ENCODE results near the gene INO80C. TPM values are rescaled to one million over a fixed set of nuclear protein-coding genes. Genes with fewer than 3 reads are reported as not detected.

INO80C gene
- total RNA-seq, 4 donors from 2014 or later = 3.9 to 11.6 (median 8.8) TPM

DNA sequence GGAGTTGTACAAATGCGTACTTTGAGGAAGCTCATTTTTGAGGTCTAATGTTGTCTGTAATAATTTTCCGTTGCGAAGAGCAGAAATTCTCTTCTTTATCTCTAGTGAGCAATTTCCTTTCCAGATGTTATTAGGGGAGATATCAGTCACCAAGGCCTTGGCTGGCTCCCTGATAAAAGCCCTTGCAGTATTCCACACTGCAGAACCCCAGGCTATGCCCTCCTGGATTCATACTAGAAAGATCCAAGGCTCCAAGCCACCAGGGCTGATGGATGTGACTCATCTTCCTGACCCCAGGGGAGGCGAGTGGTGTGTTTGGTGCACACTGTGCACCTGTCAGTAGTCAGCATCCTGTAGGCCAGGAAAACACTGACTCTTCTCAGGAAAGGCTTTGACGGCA lies 34.7 kb downstream of the INO80C start:
- H3K27ac ChIP-seq = no peak overlapping the region
- no peak overlapping the region for H3K4me3 ChIP-seq
- WGBS, 2 donors = 72 to 84% methylated on average over 5 of the region's 5 CpGs
- H3K9me3 ChIP-seq = no peaks in the 10 kb centered on the region
- no peaks in the 10 kb centered on the region for H3K27me3 ChIP-seq
- DNase-seq (ENCODE audit: low spot score in 2 of 2) = no peak
- peaks cover 0 to 8% (median 0%) of the 10 kb centered on the region in 4 donors for H3K4me1 ChIP-seq
- H3K36me3 ChIP-seq = peaks cover 0 to 19% (median 0%) of the 10 kb centered on the region in 3 donors
- TF ChIP-seq EP300 (IDR thresholded peaks at IDR 0.05) = no peak
- TF ChIP-seq, protein P1, sequence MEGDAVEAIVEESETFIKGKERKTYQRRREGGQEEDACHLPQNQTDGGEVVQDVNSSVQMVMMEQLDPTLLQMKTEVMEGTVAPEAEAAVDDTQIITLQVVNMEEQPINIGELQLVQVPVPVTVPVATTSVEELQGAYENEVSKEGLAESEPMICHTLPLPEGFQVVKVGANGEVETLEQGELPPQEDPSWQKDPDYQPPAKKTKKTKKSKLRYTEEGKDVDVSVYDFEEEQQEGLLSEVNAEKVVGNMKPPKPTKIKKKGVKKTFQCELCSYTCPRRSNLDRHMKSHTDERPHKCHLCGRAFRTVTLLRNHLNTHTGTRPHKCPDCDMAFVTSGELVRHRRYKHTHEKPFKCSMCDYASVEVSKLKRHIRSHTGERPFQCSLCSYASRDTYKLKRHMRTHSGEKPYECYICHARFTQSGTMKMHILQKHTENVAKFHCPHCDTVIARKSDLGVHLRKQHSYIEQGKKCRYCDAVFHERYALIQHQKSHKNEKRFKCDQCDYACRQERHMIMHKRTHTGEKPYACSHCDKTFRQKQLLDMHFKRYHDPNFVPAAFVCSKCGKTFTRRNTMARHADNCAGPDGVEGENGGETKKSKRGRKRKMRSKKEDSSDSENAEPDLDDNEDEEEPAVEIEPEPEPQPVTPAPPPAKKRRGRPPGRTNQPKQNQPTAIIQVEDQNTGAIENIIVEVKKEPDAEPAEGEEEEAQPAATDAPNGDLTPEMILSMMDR (IDR thresholded peaks at IDR 0.05) = no peak
- no peak for TF ChIP-seq POLR2A (IDR thresholded peaks at IDR 0.05)

DNA sequence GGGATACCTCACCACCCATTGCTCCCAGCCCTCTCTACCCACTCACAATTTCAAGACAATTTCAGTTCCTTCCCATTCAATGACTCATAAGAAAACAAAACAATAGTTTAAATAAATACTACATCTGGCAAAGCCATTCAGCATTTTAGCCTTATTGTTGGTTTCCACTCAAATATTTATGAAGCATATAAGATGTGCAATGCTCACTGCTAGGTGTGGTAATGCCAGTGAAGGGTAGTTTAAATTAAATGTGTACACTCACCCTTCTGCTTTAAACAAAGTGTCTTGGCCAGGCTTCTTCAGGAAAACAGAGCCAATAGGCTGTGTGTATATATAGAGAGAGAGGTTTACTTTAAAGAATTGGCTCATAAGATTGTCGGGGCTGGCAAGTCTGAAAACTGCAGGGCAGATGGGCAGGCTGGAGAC lies 37.0 kb downstream of the INO80C start:
- Histone ChIP-seq H3K4me1 (no peaks in the 10 kb centered on the region), H3K4me3 (no peak overlapping the region), H3K27ac (no peak overlapping the region), H3K9me3 (no peaks in the 10 kb centered on the region), H3K36me3 (no peaks in the 10 kb centered on the region), H3K27me3 (no peaks in the 10 kb centered on the region)
- TF ChIP-seq, protein P1 (IDR thresholded peaks at IDR 0.05) = no peak
- TF ChIP-seq EP300 (IDR thresholded peaks at IDR 0.05) = no peak
- TF ChIP-seq POLR2A (IDR thresholded peaks at IDR 0.05) = no peak
- no peak for DNase-seq (ENCODE audit: low spot score in 2 of 2)
- WGBS, 2 donors = 73 to 88% methylated on average over 1 of the region's 1 CpG

DNA sequence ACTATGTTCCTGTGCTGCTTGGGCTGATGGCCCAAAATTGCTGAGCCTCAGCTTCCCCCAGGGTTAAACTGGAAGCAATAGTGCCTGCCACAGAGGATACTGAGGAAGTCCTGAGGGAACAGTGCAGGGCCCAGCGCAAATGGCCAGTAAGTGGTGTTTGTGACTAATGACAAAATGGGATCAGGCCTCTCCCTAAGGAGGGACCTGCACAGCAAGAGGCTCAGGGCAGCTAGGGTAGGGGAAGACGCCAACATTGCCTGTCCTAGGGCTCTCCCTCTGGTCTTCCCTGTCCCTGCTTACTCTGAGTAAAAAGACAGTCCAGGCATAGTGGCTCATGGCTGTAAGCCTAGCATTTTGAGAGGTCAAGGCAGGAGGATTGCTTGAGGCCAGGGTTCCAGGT lies 37.8 kb downstream of the INO80C start:
- H3K4me3 ChIP-seq = no peak overlapping the region
- H3K4me1 ChIP-seq = no peaks in the 10 kb centered on the region
- WGBS, 2 donors = 87 to 100% methylated on average over 2 of the region's 2 CpGs
- no peaks in the 10 kb centered on the region for H3K27me3 ChIP-seq
- no peak for DNase-seq (ENCODE audit: low spot score in 2 of 2)
- H3K27ac ChIP-seq = peak overlapping the region in 1 of 4 donors; percentile 21
- no peaks in the 10 kb centered on the region for H3K36me3 ChIP-seq
- H3K9me3 ChIP-seq = no peaks in the 10 kb centered on the region
- TF ChIP-seq EP300 (IDR thresholded peaks at IDR 0.05) (no peak), POLR2A (IDR thresholded peaks at IDR 0.05) (no peak)
- TF ChIP-seq, protein P1 (IDR thresholded peaks at IDR 0.05) = no peak

DNA sequence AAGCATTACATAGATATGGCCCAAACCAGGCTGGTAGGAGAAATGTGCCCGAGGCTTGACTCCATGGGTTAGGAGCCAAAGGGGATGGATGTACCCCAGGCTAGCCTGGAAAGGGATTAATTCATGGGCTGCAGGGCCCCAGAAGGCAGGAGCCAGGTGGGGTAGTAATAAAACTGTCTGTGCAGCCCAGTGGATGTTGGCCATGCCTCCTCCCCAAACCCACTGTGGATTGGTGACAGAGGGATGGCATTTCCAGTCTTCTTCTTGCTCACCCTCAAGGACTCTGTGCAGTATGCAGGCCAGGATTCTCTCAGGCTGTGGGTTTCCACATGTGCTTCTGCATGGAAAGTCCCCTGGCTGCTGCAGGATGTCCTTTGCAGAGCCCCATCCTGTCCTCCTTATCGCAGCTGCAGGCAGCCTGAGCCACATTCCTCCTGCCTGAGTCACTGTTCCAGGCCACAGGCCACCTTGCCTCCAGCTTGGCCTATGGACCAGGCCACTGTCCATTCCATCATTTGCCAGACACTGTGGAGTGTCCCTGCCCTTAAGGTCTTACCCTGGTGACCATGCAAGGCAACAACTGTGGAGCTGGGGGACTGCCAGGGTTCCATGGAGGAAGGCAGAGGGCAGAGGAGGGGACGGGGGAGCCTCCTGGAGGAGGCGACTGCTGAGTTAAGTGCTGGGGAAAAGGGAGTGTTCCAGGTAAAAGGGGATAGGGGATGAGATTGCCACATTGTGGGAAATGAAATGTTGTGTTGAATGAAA lies 38.9 kb downstream of the INO80C start:
- peak in 1 of 2 donors; percentile 78 for TF ChIP-seq EP300 (IDR thresholded peaks at IDR 0.05)
- TF ChIP-seq POLR2A (IDR thresholded peaks at IDR 0.05) = no peak
- TF ChIP-seq, protein P1 (IDR thresholded peaks at IDR 0.05) = no peak
- Histone ChIP-seq H3K27ac (no peak overlapping the region), H3K36me3 (no peaks in the 10 kb centered on the region), H3K4me1 (no peaks in the 10 kb centered on the region), H3K9me3 (no peaks in the 10 kb centered on the region), H3K4me3 (no peak overlapping the region), H3K27me3 (no peaks in the 10 kb centered on the region)
- WGBS, 2 donors = 69 to 76% methylated on average over 3 to 4 of the region's 4 CpGs
- DNase-seq (ENCODE audit: low spot score in 2 of 2) = no peak

DNA sequence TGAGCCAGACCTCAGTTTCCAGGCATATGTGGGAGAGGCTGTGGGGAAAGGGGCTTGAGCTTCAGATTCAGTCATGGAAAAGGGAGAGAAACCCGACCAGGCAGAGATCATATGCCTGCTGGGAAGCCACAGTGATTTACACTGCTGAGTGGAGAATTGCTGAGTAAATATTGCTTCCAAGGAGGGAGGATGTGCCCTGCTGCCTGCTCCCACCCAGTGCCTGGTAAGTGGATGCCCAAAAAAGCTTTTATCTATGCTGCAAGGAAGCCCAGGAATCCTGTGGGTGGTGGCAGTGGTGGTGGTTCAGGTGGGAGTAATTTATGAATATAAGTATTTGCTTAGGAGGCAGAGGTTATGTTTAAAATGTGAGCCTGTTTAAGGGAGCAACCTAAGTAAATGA lies 39.5 kb downstream of the INO80C start:
- Histone ChIP-seq H3K27ac (no peak overlapping the region), H3K27me3 (no peaks in the 10 kb centered on the region), H3K9me3 (no peaks in the 10 kb centered on the region), H3K36me3 (no peaks in the 10 kb centered on the region), H3K4me3 (no peak overlapping the region), H3K4me1 (no peaks in the 10 kb centered on the region)
- TF ChIP-seq POLR2A (IDR thresholded peaks at IDR 0.05) (no peak), EP300 (IDR thresholded peaks at IDR 0.05) (no peak)
- TF ChIP-seq, protein P1 (IDR thresholded peaks at IDR 0.05) = no peak
- DNase-seq (ENCODE audit: low spot score in 2 of 2) = no peak
- 50 to 52% methylated on average over 1 of the region's 1 CpG for WGBS, 2 donors

Measured in tibial nerve (tissue), 4 donors.